ENCODE results near the gene COA7. TPM values are rescaled to one million over a fixed set of nuclear protein-coding genes. Genes with fewer than 3 reads are reported as not detected.
"Not testable (repeated sequence)": the region's sequence is repeated elsewhere in the genome, so short reads cannot be mapped to it uniquely, and the experiment has no call there.

COA7 gene
- total RNA-seq, 1 donor from 2014 or later = 14.8 TPM

DNA sequence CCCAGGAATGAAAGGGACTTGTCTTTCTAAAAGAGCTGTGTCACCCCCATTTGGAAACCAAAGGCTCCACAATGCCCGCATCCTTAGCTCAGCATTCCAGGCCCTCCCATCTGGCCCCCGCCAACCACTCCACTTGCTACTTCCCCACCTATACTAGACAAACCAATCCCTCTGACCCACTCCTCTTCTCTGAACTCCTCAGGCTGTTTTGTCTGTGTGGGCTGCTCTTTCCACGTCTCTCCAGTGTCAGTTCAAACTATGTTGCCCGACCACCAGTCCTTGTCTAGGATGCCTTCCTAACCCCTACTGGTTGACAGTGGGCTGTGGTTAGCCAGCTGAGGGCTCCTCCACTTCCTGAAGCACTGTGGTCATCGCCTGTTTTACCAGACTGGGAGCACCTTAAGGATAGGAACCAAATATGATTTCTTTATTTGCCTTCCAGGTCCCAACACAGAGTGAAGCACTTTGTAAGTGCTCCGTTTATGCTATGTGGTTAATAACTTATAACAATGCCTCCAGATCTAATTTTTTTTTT lies 8.1 kb upstream of the COA7 start:
- TF ChIP-seq, protein P1, sequence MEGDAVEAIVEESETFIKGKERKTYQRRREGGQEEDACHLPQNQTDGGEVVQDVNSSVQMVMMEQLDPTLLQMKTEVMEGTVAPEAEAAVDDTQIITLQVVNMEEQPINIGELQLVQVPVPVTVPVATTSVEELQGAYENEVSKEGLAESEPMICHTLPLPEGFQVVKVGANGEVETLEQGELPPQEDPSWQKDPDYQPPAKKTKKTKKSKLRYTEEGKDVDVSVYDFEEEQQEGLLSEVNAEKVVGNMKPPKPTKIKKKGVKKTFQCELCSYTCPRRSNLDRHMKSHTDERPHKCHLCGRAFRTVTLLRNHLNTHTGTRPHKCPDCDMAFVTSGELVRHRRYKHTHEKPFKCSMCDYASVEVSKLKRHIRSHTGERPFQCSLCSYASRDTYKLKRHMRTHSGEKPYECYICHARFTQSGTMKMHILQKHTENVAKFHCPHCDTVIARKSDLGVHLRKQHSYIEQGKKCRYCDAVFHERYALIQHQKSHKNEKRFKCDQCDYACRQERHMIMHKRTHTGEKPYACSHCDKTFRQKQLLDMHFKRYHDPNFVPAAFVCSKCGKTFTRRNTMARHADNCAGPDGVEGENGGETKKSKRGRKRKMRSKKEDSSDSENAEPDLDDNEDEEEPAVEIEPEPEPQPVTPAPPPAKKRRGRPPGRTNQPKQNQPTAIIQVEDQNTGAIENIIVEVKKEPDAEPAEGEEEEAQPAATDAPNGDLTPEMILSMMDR (conservative IDR thresholded peaks at IDR 0.05; ENCODE audit: low read depth, low read length) = no peak
- DNase-seq (ENCODE audit: low read depth) = no peak
- no peak overlapping the region for H3K4me3 ChIP-seq (ENCODE audit: low read depth, low read length)

DNA sequence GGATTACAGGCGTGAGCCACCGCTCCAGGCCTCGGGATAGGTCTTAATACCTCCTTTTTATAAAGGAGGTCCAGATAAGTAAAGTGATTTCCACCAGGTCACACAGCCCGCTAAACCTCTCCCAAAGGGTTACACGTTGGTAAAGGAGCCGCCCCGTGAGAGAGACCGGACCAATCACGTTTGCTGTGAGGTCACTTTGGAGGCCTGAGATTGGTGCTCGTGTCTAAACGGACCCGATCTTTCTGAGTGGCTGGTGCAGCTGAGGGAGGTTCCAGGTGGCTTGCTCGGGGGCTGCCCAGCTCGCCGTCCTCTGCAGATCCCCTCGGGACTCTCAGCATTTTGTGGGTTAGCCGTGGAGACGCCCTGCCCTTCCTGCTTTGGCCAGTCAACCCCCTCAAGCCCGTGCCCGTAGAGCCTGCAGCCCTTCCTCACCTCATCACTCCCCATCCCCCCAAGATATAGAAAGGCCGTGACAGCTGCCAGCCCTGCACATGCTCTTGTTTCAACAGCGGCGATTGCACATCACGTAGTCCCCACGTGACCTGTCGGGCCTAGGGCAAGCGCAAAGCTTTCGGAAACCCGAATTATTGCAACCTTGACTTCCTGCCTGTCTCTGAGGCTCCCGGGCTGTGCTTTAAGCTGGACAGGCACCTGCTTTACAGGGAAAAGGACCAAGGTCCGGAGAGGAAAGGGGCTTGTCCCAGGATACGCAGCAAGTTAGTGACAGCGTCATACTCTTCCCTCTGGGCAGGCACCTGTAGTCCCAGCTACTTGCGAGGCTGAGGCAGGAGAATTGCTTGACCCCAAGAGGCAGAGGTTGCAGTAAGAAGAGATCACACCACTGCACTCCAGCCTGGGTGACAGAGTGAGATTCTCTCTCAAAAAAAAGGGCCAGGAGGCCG lies 5.0 kb upstream of the COA7 start:
- H3K4me3 ChIP-seq (ENCODE audit: low read depth, low read length) = peak overlapping the region; percentile 56
- DNase-seq (ENCODE audit: low read depth) = peak; percentile 67
- TF ChIP-seq, protein P1 (conservative IDR thresholded peaks at IDR 0.05; ENCODE audit: low read depth, low read length) = no peak

DNA sequence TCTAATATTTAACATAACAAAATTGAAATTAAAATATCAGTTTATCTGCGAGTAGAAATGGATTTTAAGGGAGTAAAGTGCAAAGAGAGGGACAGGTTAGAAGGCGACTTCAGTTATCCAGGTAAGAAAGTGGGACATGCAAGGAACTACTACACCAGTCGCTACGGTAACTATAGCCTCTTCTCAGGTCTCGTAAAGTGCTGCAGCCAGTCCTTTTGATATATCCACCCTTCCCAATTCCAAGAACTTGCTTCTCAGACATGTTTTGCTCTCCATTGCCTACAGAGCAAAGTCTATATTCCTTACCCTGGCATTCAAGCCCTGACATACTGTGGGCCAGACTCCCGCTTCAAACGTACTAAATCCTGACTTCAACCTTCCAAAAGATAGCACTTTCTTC lies 2.5 kb downstream of the COA7 start:
- TF ChIP-seq, protein P1 (conservative IDR thresholded peaks at IDR 0.05; ENCODE audit: low read depth, low read length) = no peak
- no peak for DNase-seq (ENCODE audit: low read depth)

DNA sequence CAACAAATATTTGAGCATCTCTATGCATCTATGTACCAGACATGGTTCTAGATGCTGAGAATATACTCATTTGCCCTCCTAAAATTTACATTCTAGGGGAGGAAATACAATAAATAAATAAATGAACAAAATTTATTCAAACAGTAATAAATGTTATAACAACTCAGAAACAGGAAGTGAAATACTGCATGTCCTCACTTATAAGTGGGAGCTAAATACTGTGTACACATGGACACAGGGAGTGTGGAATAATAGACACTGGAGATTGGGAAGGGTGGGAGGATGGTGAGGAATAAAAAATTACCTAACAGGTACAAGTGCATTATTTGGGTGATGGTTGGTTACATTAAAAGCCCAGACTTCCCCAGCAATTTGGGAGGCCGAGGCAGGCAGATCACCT lies 4.3 kb downstream of the COA7 start:
- DNase-seq (ENCODE audit: low read depth) = no peak
- no peak overlapping the region for H3K4me3 ChIP-seq (ENCODE audit: low read depth, low read length)
- TF ChIP-seq, protein P1 (conservative IDR thresholded peaks at IDR 0.05; ENCODE audit: low read depth, low read length) = no peak

More for the DNA sequence above, 2.5 kb downstream of the COA7 start:
- no peak overlapping the region for H3K4me3 ChIP-seq (ENCODE audit: low read depth, low read length)

DNA sequence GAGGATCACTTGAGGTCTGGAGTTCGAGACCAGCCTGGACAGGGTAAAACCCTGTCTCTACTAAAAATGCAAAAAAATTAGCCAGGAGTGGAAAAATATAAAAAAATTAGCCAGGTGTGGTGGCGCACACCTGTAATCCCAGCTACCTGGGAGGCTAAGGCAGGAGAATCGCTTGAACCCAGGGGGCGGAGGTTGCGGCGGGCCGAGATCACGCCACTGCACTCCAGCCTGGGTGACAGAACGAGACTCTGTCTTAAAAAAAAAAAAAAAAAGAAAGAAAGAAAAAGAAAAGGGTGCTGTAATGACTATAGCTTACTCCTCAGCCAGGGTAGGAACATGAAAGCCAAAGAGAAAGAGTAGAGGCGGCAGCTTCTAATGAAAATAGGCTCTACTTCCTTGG lies 4.8 kb downstream of the COA7 start:
- DNase-seq (ENCODE audit: low read depth); H3K4me3 ChIP-seq (ENCODE audit: low read depth, low read length): not testable (repeated sequence)

DNA sequence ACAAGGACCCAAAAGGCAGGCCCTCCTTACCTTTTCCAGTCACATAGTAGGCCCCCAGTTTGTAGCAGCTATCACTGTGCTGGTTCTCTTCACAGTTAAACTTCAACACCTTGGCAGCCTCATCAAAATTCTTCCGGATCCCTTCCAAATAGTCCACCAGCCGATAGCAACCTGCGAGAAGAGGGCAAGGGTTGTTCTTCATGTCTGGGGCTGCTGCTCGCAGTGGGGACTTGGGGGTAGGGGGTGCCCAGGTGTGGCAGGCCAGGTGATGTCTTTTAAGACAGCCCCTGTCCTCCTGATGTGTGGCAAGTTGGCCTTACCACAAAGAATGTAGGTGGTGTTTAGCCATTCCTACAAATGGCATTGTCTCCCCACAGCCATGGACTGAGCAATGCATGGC lies 5.5 kb downstream of the COA7 start:
- no peak for DNase-seq (ENCODE audit: low read depth)
- H3K4me3 ChIP-seq (ENCODE audit: low read depth, low read length) = no peak overlapping the region
- TF ChIP-seq, protein P1 (conservative IDR thresholded peaks at IDR 0.05; ENCODE audit: low read depth, low read length) = no peak

DNA sequence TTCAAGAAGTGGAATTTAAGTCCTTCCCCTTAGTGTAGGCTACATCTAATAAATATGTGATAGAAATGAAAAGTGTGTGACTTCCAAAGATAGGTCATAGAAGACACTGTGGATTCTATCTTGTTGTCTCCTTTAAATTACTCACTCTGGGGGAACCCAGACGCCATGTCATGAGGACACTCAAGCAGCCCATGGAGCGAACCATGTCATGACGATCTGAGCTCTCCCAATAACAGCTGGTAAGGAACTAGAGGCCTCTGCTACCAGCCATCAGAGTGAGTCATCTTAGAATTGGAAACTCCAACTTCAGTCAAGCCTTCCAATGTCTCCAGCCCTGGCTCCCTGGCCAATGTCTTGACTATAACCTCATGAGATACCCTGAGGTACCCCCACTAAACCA lies 6.3 kb downstream of the COA7 start:
- no peak overlapping the region for H3K4me3 ChIP-seq (ENCODE audit: low read depth, low read length)
- TF ChIP-seq, protein P1 (conservative IDR thresholded peaks at IDR 0.05; ENCODE audit: low read depth, low read length) = no peak
- no peak for DNase-seq (ENCODE audit: low read depth)

Data from epithelial cell of proximal tubule (primary cell).